SH-SY5Y (cell line): ENCODE measurements around the gene CCL25.

Source experiments
- GATA2 ChIP-seq: IDR thresholded peaks from 2 replicates; pipeline ENCODE4 v1.6.1; 2011; ENCODE audit warnings: mild to moderate bottlenecking, low read depth, low read length
- GATA3 ChIP-seq: IDR thresholded peaks from 2 replicates; pipeline ENCODE4 v1.6.1; 2011; ENCODE audit warnings: low read depth, mild to moderate bottlenecking, low read length, moderate library complexity

GRCh38 chr19:8109455-8109854, 56.9 kb downstream of the CCL25 start:
- TF ChIP-seq GATA2 (no peak), GATA3 (no peak)
